Activated CD8-positive, alpha-beta memory T cell treated with anti-CD3 and anti-CD28 coated beads for 48 hours (primary cell): Measurements from ENCODE around the gene ERBB2.
A peak's percentile ranks its signal among the peaks of the same experiment; 100 is the strongest.
"Not testable (repeated sequence)": the region's sequence is repeated elsewhere in the genome, so short reads cannot be mapped to it uniquely, and the experiment has no call there.

Experiments used
- DNase-seq, 3 experiments: peaks; one replicate each; pipeline ENCODE4 v3.0.0-alpha.2; 2020; ENCODE audit warnings: low read depth in 2 of 3, low spot score in 2 of 3

The ERBB2 gene

GRCh38 chr17:39757931-39758873 lies 58.3 kb downstream of the ERBB2 start:
- peak in 1 of 3 experiments; percentile 52 for DNase-seq

GRCh38 chr17:39759204-39759603 lies 59.3 kb downstream of the ERBB2 start:
- no peak for DNase-seq

GRCh38 chr17:39761861-39762496 lies 62.1 kb downstream of the ERBB2 start:
- no peak for DNase-seq

- no peak for DNase-seq
Observed at GRCh38 chr17:39763051-39763820, 63.4 kb downstream of the ERBB2 start.

GRCh38 chr17:39764171-39764570 lies 64.3 kb downstream of the ERBB2 start:
- DNase-seq, result not testable (repeated sequence)

- DNase-seq, result no peak
Observed at GRCh38 chr17:39765175-39765574, 65.3 kb downstream of the ERBB2 start.

- DNase-seq, result no peak
Observed at GRCh38 chr17:39765766-39766165, 65.9 kb downstream of the ERBB2 start.

GRCh38 chr17:39767147-39767546 lies 67.3 kb downstream of the ERBB2 start:
- DNase-seq, result no peak

- DNase-seq, result peak in 1 of 3 experiments; percentile 41
Observed at GRCh38 chr17:39769974-39770587, 70.2 kb downstream of the ERBB2 start.

GRCh38 chr17:39772415-39772814 lies 72.6 kb downstream of the ERBB2 start:
- no peak for DNase-seq

GRCh38 chr17:39772987-39773934 lies 73.4 kb downstream of the ERBB2 start:
- DNase-seq, result no peak

- DNase-seq, result no peak
Observed at GRCh38 chr17:39774047-39774446, 74.2 kb downstream of the ERBB2 start.

GRCh38 chr17:39775031-39775430 lies 75.2 kb downstream of the ERBB2 start:
- DNase-seq, result no peak

- no peak for DNase-seq
Observed at GRCh38 chr17:39776252-39776651, 76.4 kb downstream of the ERBB2 start.

- DNase-seq, result no peak
Observed at GRCh38 chr17:39777534-39778365, 77.9 kb downstream of the ERBB2 start.
